ENCODE results near the gene WBP11.
"Not testable (repeated sequence)": the region's sequence is repeated elsewhere in the genome, so short reads cannot be mapped to it uniquely, and the experiment has no call there.

WBP11 gene

DNA sequence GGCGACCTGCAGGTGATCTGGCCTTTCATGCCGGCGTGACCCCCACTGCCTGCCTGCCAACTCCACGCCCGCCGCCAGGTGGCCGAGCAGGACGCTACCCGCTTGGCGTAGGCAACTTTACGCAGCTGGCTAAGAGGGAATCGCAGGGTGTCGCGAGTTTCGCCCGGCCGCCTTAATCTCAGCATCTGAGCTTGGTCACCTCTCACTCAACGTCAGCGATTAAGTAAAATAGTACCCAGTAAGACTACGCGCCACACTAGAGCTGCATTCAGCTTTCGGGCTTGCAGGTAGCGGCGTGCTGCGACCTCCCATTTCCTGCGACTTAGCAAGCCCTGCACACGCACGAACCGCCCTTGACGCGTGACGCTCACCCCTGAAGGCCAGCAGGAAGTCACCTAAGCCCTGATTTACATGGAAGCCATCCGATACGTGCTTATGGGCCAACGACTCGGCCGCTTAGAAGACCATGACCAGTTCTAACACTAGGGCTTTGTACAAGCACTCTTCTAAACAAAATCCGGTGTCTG, 33.2 kb downstream of the WBP11 start:
- DNase-seq (ENCODE audit: extremely low read depth, low read depth): no peak
- TF ChIP-seq, protein P1, sequence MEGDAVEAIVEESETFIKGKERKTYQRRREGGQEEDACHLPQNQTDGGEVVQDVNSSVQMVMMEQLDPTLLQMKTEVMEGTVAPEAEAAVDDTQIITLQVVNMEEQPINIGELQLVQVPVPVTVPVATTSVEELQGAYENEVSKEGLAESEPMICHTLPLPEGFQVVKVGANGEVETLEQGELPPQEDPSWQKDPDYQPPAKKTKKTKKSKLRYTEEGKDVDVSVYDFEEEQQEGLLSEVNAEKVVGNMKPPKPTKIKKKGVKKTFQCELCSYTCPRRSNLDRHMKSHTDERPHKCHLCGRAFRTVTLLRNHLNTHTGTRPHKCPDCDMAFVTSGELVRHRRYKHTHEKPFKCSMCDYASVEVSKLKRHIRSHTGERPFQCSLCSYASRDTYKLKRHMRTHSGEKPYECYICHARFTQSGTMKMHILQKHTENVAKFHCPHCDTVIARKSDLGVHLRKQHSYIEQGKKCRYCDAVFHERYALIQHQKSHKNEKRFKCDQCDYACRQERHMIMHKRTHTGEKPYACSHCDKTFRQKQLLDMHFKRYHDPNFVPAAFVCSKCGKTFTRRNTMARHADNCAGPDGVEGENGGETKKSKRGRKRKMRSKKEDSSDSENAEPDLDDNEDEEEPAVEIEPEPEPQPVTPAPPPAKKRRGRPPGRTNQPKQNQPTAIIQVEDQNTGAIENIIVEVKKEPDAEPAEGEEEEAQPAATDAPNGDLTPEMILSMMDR (IDR thresholded peaks at IDR 0.05; ENCODE audit: low read depth, low read length, missing control alignments): peak; percentile 67
- H3K4me3 ChIP-seq (replicated peaks; ENCODE audit: low read depth, low read length): peak overlapping the region; percentile 65

DNA sequence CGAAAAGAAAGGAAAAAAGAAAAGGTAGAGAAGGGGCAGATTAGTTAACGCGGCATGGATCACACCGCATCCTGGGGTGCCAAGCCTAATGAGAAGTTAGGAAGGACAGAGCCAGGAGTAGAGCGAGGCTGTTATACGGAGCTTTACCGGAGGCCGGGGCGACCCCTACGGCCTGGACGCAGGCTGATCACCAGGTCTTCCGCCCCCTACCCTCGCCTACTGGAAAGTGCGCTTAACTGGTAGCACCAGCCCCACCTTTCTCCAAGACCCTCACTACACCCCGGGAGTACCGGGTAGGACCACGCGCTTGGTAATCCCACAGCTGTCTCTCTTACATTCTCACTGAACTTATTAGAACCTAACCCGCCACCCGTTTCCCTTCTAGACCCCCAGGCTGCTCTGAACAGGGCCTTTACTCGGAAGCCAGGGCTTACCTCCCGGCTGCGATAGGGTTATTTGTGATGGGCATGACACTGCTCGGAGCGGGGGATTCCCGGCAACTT, 33.8 kb downstream of the WBP11 start:
- TF ChIP-seq, protein P1 (IDR thresholded peaks at IDR 0.05; ENCODE audit: low read depth, low read length, missing control alignments): no peak
- H3K4me3 ChIP-seq (replicated peaks; ENCODE audit: low read depth, low read length): peak overlapping the region; percentile 65
- DNase-seq (ENCODE audit: extremely low read depth, low read depth): no peak

DNA sequence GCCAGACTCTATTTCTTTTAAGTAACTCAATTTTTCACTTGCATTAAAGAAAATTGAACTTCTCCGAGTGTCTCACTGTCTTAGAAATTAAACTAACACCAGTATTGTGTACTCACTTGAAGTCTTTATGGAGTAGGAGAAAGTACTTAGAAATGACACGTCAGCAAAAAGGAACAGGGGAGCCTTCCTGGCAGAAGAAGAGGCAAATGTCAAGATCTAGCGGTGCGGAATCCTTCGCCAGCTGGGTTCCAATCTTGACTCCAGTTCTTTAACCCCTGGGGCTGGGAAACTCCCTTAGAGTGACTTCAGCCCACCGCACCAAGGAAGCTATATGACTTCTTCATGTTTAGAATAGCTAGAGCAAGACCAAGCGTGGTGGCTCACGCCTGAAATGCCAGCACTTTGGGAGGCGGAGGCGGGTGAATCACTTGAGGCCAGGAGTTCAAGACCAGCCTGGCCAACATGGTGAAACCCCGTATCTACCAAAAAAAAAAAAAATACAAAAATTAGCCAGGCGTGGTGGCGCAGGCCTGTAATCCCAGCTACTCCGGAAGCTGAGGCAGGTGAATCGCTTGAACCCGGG, 34.4 kb downstream of the WBP11 start:
- DNase-seq (ENCODE audit: extremely low read depth, low read depth): no peak
- TF ChIP-seq, protein P1 (IDR thresholded peaks at IDR 0.05; ENCODE audit: low read depth, low read length, missing control alignments): no peak

DNA sequence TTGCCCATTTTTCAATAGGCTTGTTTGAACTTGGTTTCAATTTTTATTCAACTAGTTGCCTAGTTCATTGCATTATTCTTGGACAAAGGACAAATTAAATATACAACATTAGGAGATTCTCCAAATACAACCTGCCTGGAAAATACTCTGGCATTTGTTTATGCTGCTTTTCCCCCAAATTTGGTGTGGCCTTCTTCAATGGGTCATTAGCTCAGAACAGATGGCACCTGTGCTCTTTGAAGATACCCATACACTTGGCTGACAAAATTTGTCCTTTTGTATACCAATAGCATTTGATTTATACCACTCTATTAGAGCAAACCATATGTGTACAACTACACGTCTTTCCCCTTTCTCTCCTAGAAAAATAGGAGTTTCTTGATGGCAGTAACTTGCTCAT, 35.7 kb downstream of the WBP11 start:
- TF ChIP-seq, protein P1 (IDR thresholded peaks at IDR 0.05; ENCODE audit: low read depth, low read length, missing control alignments): no peak
- no peak overlapping the region for H3K4me3 ChIP-seq (replicated peaks; ENCODE audit: low read depth, low read length)
- no peak for DNase-seq (ENCODE audit: extremely low read depth, low read depth)

More for the DNA sequence above, 34.4 kb downstream of the WBP11 start:
- peak overlapping the region; percentile 65 for H3K4me3 ChIP-seq (replicated peaks; ENCODE audit: low read depth, low read length)

DNA sequence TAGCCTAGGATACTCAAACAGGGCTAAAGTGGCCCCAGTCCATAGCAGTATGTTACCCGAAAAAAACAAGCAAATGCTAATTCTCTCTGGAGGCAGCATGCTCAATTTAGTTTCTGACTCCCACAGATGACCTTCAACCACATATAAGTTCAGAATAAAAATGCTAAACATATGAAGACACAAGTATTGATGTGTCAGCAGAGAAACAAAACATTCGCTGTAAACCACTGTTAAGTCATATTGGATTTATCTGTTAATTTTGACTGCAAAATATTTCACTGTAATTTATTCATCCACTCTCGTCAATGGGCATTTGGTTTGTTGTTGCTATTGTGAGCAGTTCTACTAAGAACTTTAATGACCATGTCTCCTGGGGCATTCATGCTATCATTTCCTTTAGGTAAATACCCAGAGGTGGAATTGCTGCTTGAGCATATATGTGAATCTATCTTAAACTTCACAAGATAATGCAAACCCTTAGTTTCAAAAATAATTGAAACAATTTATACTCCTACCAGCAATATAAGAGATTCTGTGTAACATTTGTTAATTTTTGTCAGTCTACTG, 36.5 kb downstream of the WBP11 start:
- no peak overlapping the region for H3K4me3 ChIP-seq (replicated peaks; ENCODE audit: low read depth, low read length)
- DNase-seq (ENCODE audit: extremely low read depth, low read depth): no peak
- TF ChIP-seq, protein P1 (IDR thresholded peaks at IDR 0.05; ENCODE audit: low read depth, low read length, missing control alignments): no peak

DNA sequence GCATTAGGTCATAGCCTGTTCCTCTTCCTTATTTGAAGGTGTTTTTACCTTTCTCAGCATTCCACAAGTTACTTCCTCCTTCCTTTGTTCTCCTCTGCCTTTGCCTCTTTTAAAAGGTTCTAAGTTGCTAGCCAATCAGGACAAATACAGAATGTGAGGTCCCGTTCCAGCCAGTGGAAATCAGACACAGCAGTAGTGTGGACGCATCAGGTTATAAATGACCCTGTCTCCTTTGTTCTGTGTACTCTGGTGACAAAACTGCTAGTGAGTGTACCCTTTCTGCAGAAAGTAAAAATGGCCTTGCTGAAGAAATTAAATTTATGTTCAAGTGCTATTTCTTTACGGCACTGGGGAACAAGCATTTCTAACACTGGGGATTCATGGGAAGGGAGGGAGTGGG, 37.3 kb downstream of the WBP11 start:
- H3K4me3 ChIP-seq (replicated peaks; ENCODE audit: low read depth, low read length); DNase-seq (ENCODE audit: extremely low read depth, low read depth): not testable (repeated sequence)

DNA sequence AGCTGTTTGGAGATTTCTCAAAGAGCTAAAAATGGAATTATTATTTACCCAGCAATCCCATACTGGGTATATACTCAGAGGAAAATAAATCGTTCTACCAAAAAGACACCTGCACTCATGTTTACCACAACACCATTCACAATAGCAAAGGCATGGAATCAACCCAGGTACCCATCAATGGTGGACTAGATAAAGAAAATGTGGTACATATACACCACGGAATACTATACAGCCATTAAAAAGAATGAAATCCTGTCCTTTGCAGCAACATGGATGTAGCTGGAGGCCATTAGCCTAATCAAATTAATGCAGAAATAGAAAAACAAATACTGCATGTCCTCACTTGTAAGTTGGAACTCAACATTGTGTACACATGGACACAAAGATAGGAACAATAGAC, 37.9 kb downstream of the WBP11 start:
- H3K4me3 ChIP-seq (replicated peaks; ENCODE audit: low read depth, low read length): no peak overlapping the region

DNA sequence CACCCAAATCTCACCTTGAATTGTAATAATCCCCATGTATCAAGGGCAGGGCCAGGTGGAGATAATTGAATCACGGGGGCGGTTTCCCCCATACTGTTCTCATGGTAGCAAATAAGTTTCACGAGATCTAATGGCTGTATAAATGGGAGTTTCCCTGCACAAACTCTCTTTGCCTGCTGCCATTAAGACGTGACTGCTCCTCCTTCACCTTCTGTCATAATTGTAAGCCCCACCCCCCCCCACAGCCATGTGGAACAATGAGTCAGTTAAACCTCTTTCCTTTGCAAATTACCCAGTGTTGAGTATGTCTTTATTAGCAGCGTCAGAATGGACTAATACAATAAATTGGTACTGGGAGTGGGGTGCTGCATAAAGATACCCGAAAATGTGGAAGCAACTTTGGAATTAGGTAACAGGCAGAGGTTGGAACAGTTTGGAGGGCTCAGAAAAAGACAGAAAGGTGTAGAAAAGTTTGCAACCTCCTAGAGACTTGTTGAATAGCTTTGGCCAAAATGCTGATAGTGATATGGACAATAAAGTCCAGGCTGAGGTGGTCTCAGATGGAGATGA, 43.5 kb downstream of the WBP11 start:
- DNase-seq (ENCODE audit: extremely low read depth, low read depth); H3K4me3 ChIP-seq (replicated peaks; ENCODE audit: low read depth, low read length): not testable (repeated sequence)

More for the DNA sequence above, 37.9 kb downstream of the WBP11 start:
- no peak for DNase-seq (ENCODE audit: extremely low read depth, low read depth)
- TF ChIP-seq, protein P1 (IDR thresholded peaks at IDR 0.05; ENCODE audit: low read depth, low read length, missing control alignments): no peak

Data from HFF-Myc (cell line).